SIG-M5 (cell line): ENCODE results near the gene SDK2.

Experiments used
- DNase-seq: peaks from one replicate; lab custom pipeline; 2025; lab: John Stamatoyannopoulos, UW

SDK2 gene

DNA sequence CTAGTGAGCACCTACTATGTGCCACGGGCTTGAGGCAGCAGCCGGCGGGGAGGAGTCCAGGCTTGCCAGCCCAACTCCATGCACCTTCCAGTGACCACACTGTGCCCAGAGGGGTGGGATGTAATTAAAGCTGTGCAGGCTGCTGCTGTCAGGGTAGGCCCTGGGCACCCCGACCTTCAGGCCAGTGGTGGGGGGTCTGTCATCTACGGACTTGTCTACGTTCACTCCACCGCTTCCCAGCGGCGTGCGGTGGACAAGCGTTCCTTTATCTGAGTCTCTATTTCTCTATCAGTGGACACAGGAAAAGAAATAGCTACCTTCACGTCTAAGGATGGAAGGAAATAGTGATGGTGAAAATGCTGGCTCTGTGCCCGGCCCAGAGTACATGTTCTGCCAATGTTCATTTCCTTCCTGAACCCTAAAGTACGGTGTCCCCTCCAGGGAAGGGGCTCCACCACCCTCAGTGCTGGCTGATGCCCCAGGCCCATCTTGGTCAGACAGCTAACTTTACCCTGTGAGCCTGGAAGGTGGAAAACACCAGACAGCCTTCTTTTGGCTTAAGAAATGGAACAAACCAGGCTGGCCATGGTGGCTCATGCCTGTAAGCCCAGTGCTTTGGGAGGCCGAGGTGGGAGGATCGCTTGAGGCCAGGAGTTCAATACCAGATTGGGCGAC lies 135.2 kb downstream of the SDK2 start:
- DNase-seq: no peak

DNA sequence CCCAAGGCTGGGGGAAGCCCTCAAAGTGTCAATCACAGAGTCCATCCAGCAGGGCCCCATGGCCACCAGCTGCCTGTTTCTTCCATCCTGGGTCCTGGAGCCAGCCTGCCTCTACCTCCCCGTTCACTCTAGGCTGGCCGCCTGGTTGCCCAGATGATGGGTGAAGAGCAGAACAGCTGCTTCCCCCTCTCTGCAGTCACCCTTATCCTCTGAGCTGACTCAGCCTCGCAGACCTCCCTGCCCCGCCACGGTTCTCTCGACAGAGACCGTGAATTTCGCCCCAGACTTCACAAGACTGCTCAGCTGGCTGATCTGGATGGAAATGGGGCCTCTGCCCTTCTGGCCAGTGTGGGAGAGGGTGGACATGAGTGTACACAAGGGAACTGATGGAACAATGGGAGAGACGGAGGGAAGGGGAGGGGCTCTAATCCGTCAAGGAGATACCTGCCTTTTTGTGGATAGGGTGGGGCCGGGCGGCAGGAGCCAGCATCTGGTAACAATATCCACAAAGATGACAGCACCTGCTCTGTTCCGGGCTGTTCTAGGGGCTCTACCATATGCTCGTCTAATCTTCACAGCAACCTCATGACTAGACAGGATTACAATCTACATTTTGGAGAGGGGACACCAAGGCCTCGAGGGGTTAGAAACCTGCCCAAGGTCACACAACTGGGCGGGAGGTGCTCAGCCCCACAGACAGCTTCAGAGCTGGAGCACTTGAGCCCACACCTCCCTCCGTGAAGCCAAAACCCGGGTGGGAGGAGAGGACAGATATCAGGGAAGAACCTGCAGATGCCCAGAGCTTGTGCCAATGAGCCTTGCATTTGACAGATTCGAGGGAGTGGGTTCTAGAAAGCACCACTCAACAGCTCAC lies 136.0 kb downstream of the SDK2 start:
- DNase-seq: no peak

DNA sequence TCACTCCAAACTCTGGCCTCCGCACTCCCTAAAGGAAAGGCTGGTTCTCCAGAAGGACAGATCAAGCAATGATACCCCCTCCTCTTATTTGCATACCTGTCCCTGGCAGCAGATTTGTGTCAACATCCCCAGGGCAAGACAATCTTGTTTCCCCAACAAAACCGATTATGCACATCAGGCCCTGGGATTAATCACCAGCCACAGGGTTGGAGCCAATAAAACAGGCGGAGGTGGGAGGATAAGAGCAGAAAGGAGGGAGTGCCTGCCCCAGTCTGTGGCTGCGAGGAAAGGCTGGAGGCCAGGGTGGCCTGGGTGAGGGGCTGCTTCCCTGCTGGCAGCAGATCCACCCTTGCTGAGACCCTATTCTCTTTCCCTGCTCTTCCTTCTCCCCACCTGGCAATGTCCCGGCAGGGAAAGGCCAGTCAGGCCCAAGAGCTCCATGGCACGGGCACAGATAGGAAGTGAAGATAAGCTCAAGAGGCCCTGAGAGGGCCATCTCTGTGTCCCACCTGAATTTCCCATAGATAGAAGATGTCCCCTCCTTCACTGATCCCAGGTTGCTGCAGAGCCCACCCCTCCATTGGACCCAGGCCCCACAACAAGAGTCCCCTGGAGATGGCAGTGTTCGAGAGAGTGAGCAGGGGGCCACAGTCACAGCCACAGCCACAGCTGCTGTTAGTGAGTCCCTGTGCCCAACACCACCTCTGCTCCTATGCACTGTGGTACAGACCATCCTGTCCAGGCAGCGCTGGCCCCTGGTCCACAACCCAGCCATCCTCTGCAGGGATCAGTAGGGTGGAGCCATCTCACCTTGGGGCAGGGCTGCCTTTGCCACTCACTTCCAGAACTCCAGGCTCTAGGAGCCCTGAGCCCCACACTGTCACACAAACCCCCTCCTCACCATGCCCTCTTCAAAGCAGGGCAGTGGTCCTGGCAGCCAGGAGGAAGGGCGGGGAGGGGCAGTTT lies 137.5 kb downstream of the SDK2 start:
- DNase-seq: no peak

GRCh38 chr17:73503560-73503959 lies 140.7 kb downstream of the SDK2 start:
- no peak for DNase-seq

- DNase-seq: no peak
Measured at GRCh38 chr17:73500414-73500999, 143.7 kb downstream of the SDK2 start.

GRCh38 chr17:73498886-73499554 lies 145.2 kb downstream of the SDK2 start:
- DNase-seq: no peak

GRCh38 chr17:73498176-73498575 lies 146.1 kb downstream of the SDK2 start:
- no peak for DNase-seq

DNA sequence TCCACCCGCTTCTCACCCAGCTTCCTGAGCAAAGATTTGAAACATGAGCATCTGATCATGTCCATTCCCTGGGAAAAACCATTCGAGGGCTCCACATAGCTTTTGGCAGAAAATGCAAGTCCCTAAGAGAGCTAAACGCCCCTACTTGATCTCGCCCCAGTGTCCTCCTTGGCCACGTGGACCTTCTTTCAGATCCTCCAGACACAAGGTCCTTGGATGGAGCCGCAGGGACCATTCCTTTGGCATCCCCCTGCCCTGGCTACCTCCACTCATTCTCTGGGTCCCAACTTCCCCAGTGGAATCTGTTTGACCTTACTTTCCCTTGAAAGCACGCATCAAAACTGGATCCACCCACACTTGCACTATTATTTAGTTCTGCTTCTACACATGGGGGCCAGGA lies 146.5 kb downstream of the SDK2 start:
- no peak for DNase-seq

DNA sequence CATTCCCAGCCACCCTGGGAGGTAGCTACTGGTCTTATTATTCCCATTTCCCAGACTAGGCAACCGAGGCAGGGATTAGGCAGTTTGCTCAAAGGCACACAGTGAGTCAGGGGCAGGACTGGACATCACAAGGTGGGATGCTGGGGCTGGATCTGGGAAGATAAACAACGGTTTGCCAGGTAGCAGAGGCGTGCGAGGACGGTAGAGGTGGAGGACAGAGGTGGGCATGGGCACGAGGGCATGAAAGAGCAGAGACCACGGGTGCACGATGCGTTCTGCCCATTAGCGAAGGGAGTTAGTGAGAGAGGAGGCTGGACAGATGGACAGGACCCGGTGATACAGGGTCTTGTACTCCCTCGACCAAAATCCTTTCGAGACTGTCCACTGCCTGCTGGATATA lies 148.0 kb downstream of the SDK2 start:
- DNase-seq: no peak

GRCh38 chr17:73495641-73496040 lies 148.6 kb downstream of the SDK2 start:
- no peak for DNase-seq

GRCh38 chr17:73494950-73495349 lies 149.3 kb downstream of the SDK2 start:
- no peak for DNase-seq

- DNase-seq: no peak
Measured at GRCh38 chr17:73493956-73494926, 150.0 kb downstream of the SDK2 start.

- DNase-seq: no peak
Measured at GRCh38 chr17:73492821-73493814, 151.1 kb downstream of the SDK2 start.

DNA sequence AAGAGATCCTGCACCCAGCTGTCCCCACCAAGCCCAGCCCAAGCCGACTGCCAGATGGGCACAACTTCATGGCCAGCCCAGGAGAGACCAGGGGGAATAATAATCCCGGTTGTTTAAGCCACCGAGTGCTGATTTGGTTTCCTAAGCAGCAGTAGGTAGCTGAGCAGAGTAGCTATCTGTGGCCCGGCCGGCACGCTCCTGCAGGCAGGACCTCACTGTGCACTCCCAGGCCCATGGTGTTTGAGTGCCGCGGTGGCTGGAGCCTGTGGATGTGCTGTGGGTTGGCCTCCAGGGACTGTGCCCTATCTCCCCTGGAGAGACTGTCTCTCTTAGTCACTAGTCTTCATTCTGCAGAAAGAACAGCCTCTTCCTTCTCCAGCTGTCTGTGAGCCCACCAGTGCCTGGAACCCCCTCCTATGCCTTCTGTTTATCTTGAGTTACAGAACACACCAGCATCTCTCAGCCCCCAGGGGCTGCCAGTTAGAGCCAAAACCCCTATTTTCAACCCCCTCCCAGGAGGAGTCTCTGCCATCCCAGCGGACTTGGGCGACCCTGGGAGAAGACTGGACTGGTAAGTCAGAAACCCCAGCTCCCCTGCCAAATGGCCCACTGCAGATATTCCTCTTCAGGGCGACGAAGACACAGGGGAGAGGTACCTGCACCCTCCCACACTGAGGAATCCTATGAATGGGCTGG lies 152.0 kb downstream of the SDK2 start:
- no peak for DNase-seq

DNA sequence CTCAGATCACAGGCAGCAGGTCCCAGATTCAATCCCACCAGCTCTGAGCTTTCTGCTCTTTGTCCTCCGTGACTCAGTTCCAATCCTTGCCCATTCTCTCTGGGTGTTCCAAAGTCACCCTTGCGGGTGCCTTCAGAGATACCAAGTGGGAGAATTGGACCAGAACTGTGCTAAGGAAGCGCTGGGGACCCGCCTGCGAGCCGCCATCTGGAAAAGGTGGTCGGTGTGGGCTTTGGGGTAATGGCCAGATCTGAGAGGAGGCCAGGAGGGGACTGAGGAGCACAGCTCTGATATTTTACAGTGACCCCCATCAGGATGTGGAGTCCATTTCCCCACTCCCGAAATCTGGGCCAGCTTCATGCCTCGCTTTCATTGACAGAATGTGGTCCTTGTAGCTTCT lies 152.6 kb downstream of the SDK2 start:
- DNase-seq: no peak

GRCh38 chr17:73490851-73491250 lies 153.4 kb downstream of the SDK2 start:
- DNase-seq: no peak

GRCh38 chr17:73489991-73490390 lies 154.3 kb downstream of the SDK2 start:
- DNase-seq: no peak

DNA sequence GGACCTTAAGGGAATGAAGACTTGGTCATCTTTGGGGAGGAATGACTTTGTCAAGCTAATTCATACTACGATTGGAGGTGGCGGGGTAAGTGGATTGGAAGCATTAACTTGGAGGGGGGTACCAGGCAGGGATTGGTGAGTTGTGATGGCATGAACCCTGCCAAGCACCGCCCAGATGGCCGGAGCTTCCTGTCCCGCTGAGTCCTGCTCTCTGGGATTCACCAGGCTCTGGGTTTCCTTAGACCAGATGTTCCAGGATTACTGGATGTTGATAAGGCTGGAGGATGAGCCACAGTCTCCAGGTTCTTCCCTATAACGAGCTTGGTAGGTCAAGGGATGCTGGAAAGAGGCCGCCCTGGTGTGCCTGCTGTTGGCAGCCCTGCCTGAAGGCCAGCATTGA lies 154.9 kb downstream of the SDK2 start:
- no peak for DNase-seq
